GM12865 (cell line): ENCODE data around the gene CTLA4.
A peak's percentile ranks its signal among the peaks of the same experiment; 100 is the strongest.

Experiments used
- DNase-seq: peaks from one replicate; pipeline ENCODE4 v3.0.0; 2010; ENCODE audit warnings: low read depth
- H3K4me3 ChIP-seq: 2 replicates; pipeline ENCODE4 v1.5.1; 2011; ENCODE audit warnings: mild to moderate bottlenecking, low read depth, low read length, control low read depth
- CTCF ChIP-seq: IDR thresholded peaks from 2 replicates; pipeline ENCODE4 v1.5.1; 2011; ENCODE audit warnings: low read length, control low read depth, low read depth, inconsistent platforms; ENCODE audit not compliant: insufficient read depth; ENCODE audit errors: missing control alignments

CTLA4 gene

GRCh38 chr2:203867561-203868200, at the start of gene CTLA4:
Gene CTLA4, plus strand, starts transcription at chr2:203867771. Its CDS starts 172 bp downstream, at chr2:203867943.
- no peak for DNase-seq
- no peak for TF ChIP-seq CTCF
- no peak within 1 kb of the TSS for H3K4me3 ChIP-seq

- H3K4me3 ChIP-seq: no peak overlapping the region
- no peak for TF ChIP-seq CTCF
- DNase-seq: no peak
Observed at GRCh38 chr2:203818656-203819055, 48.9 kb upstream of the CTLA4 start.

DNA sequence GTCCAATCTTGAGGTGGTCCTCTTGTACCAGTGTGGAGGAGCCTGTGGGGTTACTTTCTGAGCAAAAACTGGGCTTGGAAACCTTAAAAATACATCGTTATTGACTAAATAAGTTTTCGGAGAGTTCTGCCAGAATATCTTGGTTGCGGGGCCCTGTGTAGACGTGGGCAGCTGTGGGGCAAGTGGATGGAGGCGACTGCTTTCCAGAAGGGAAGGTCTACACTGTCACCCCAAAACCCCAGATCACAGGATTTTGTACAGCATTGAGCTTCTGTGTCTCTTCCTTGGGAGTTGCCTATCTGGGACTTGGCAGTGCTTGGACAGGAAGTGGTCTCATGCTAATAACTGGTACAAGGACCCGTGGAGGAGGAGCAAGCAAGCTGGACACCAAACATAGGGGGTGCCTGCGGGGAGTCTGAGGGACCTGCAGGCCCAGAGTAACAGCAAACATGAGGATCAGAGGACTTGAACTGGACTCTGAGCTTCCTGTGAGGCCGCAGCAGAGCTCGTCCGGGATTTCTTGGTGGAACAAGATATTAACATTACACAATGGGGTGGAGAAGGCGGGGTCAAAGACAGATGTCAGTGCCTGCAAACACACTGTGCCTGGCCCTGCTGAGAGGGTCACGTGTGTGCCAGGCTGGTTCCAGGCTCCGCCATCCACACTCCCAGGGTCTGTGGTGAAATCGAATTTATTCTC, 48.0 kb upstream of the CTLA4 start:
- H3K4me3 ChIP-seq: no peak overlapping the region
- no peak for DNase-seq

GRCh38 chr2:203820969-203821368, 46.6 kb upstream of the CTLA4 start:
- H3K4me3 ChIP-seq: no peak overlapping the region
- peak; percentile 49 for DNase-seq
- no peak for TF ChIP-seq CTCF

More for the DNA sequence above, 48.0 kb upstream of the CTLA4 start:
- TF ChIP-seq CTCF: no peak

GRCh38 chr2:203822240-203822639, 45.3 kb upstream of the CTLA4 start:
- no peak for TF ChIP-seq CTCF
- DNase-seq: no peak
- H3K4me3 ChIP-seq: no peak overlapping the region

DNA sequence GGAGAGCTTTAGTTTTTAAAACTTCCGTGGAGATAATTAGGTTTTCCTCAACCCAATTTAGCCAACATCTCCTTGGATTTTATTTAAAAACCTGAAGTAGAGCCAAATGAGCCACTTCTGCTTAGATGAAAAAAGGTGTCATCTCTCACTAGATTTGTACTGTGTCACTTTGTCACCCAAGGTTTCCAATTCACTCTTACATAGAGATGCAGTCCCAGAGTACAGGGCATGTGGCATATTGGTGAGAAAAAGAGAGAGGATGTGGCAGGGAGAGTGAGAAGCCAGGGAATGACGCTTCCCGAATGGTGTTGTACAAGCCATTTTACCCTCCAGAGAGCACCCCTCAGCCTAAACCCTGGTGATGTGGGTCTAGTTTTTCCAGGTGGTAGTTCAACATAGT, 44.4 kb upstream of the CTLA4 start:
- no peak overlapping the region for H3K4me3 ChIP-seq
- no peak for TF ChIP-seq CTCF
- DNase-seq: no peak
